ENCODE data around the gene GPR78.
"Not testable (repeated sequence)": the region's sequence is repeated elsewhere in the genome, so short reads cannot be mapped to it uniquely, and the experiment has no call there.

Gene GPR78

GRCh38 chr4:8564595-8564994 lies 15.6 kb upstream of the GPR78 start:
- DNase-seq (ENCODE audit: low spot score) = no peak

GRCh38 chr4:8568068-8568668 lies 12.0 kb upstream of the GPR78 start:
- DNase-seq (ENCODE audit: low spot score) = no peak

GRCh38 chr4:8570201-8570600 lies 10.0 kb upstream of the GPR78 start:
- DNase-seq (ENCODE audit: low spot score) = no peak

- DNase-seq (ENCODE audit: low spot score) = no peak
These were observed 8.2 kb upstream of the GPR78 start for GRCh38 chr4:8571702-8572685.

GRCh38 chr4:8573266-8573665 lies 6.9 kb upstream of the GPR78 start:
- DNase-seq (ENCODE audit: low spot score) = no peak

- no peak for DNase-seq (ENCODE audit: low spot score)
These were observed 5.3 kb upstream of the GPR78 start for GRCh38 chr4:8574796-8575370.

GRCh38 chr4:8575457-8575856 lies 4.7 kb upstream of the GPR78 start:
- no peak for DNase-seq (ENCODE audit: low spot score)

GRCh38 chr4:8576591-8576990 lies 3.6 kb upstream of the GPR78 start:
- not testable (repeated sequence) for DNase-seq (ENCODE audit: low spot score)

- DNase-seq (ENCODE audit: low spot score) = no peak
These were observed 3.1 kb upstream of the GPR78 start for GRCh38 chr4:8577046-8577445.

GRCh38 chr4:8577972-8578371 lies 2.2 kb upstream of the GPR78 start:
- DNase-seq (ENCODE audit: low spot score) = no peak

GRCh38 chr4:8578717-8579116 lies 1.5 kb upstream of the GPR78 start:
- no peak for DNase-seq (ENCODE audit: low spot score)

GRCh38 chr4:8579526-8580320 lies 469 bp upstream of the GPR78 start:
- no peak for DNase-seq (ENCODE audit: low spot score)

- DNase-seq (ENCODE audit: low spot score) = no peak
These were observed 1.1 kb downstream of the GPR78 start for GRCh38 chr4:8581094-8581861.

GRCh38 chr4:8582016-8582415 lies 1.8 kb downstream of the GPR78 start:
- DNase-seq (ENCODE audit: low spot score) = no peak

- DNase-seq (ENCODE audit: low spot score) = no peak
These were observed 2.2 kb downstream of the GPR78 start for GRCh38 chr4:8582436-8582835.

- no peak for DNase-seq (ENCODE audit: low spot score)
These were observed 2.9 kb downstream of the GPR78 start for GRCh38 chr4:8582941-8583654.

GRCh38 chr4:8583655-8584025 lies 3.4 kb downstream of the GPR78 start:
- no peak for DNase-seq (ENCODE audit: low spot score)

- DNase-seq (ENCODE audit: low spot score) = no peak
These were observed 5.0 kb downstream of the GPR78 start for GRCh38 chr4:8585186-8585585.

- no peak for DNase-seq (ENCODE audit: low spot score)
These were observed 5.6 kb downstream of the GPR78 start for GRCh38 chr4:8585721-8586212.

- DNase-seq (ENCODE audit: low spot score) = no peak
These were observed 6.1 kb downstream of the GPR78 start for GRCh38 chr4:8586246-8586645.
